GM21576 (cell line): ENCODE measurements around the gene CARD11.

ENCODE experiments used
- ATAC-seq: cut with Tn5 transposase; IDR thresholded peaks from one replicate; pipeline ENCODE4 v1.9.1; 2021; ENCODE audit warnings: mild to moderate bottlenecking, moderate library complexity; ENCODE audit not compliant: unreplicated experiment

Gene CARD11

GRCh38 chr7:2912684-2913439 is 130.8 kb downstream of the CARD11 start:
- ATAC-seq: no peak

DNA sequence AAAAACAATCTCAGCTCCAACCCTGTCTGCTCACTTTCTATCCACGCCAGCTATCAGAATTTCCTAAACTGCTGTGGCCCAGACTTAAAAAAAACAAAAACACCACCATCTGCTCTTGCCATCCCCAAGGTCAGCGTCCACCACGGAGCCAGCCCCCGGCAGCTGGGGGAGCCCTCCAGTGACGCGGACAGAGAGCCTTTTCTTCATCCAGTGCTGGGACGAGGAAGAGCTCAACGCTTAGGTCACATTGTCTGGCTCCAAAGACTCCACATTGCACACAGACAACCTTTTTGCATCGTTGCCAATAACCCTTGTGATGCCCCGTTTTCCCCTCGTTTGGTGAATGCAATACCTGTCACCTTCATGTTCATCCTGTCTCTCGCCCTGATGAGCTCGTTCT is 132.2 kb downstream of the CARD11 start:
- no peak for ATAC-seq

DNA sequence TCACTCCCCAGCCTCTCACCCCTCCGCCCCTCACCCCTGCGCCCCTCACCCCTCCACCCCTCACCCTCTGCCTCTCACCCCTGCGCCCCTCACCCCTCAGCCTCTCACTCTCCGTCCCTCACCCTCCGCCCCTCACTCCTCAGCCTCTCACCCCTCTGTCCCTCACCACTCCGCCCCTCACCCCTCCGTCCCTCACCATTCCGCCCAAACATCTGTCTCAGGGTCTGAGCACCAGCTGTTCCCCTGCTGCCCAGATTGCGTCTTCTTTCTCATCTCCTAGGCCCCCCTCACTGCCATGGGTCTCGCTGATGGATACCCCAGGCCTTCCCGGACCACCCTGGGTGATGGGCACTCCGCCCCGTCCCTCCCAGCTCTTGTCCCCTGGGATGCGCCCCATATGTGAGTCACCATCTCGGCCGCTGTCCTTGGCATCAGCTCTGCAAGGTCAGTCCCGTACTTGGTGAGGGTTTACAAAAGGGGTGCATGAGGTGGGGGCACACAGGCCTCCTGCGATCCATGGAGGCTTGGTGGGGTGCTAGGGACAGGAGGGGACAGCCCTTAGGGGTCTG is 134.1 kb downstream of the CARD11 start:
- ATAC-seq: no peak

- no peak for ATAC-seq
These were observed 134.6 kb downstream of the CARD11 start for GRCh38 chr7:2909043-2909442.

DNA sequence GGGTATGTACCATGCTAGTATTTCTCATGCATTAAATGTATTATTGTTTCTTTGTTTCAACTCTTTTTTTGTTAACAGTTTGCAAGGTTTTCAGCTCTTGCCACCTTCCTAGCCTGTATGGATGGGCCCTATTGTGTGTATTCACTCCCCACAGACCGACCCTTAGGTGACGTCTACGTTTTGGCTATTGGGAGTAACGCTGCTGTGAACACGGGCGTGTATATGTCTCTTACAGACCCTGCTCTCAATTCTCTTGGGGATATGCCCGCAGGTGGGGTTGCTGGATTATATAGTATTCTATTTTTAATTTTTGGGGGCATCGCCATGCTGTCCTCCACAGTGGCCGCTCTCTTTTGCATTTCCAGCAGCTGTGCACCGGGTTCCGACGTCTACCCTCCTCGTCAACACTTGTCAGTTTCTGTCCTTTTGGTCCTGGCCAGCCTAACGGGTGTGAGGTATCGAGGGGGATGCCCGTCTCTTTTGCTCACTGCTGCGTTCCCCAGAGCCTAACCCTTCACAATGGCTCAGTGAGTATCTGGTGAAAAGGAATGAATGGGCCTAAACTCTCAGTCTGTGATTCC is 135.5 kb downstream of the CARD11 start:
- no peak for ATAC-seq

- ATAC-seq: no peak
These were observed 137.3 kb downstream of the CARD11 start for GRCh38 chr7:2906197-2906931.

GRCh38 chr7:2905500-2905899 is 138.2 kb downstream of the CARD11 start:
- ATAC-seq: no peak

DNA sequence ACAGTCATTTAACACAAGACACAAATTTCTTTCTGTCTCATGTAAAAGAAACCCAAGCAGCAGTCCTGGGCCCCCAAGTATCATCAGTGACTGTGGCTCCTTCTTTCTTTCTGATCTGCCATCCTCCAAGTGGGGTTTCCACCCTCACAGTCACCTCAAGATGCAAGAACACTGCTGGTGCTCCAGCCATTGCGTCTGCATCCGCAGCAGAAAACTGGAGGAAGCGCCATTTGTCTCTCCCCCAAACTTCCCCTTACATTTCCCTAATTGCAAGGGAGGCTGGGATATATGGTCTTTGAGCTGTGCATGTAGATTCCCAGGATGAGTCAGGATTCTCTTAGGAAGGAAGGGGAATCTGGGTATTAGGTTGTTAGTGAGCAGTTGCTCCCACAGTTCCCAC is 138.6 kb downstream of the CARD11 start:
- no peak for ATAC-seq

GRCh38 chr7:2904202-2904601 is 139.5 kb downstream of the CARD11 start:
- no peak for ATAC-seq

GRCh38 chr7:2903682-2904162 is 139.9 kb downstream of the CARD11 start:
- ATAC-seq: no peak

DNA sequence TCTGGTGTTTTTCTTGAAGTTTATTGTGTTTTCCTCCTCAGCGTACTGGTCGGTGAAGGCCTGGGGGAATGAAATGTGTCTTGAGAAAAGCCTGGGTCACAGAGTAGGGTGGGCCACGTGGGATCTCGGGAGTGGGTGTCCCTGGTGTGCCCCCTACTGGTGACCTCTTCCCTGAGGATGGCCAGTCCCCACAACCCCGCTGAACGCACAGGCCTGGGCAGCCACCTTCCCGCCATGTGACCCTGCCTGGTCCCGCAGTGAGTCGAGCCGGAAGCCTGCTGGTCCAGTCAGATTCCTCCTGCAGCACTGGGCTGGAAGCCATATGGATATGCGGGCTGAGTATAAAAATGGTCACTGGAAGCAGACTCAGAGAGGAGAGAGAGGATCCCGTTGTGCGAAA is 146.6 kb downstream of the CARD11 start:
- no peak for ATAC-seq

DNA sequence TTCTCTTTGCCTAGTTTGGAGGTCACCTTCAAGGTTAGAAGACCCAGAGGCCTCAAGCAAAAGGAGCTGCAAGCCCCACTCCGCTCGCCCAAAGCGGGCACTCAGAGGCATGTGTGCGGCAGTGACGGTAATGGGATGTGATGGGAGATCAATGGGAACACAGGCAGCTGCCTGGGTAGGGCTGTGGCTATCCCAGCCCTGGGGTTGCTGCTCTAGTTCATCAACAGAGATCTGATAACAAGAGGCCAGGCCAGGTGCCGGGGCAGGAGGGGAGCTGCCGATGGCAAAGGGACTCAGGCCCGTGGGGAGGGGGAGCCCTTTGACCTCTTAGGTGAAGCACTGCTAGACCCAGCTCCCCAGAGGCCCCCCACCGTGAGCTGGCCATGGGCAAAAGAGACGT is 147.5 kb downstream of the CARD11 start:
- ATAC-seq: no peak

DNA sequence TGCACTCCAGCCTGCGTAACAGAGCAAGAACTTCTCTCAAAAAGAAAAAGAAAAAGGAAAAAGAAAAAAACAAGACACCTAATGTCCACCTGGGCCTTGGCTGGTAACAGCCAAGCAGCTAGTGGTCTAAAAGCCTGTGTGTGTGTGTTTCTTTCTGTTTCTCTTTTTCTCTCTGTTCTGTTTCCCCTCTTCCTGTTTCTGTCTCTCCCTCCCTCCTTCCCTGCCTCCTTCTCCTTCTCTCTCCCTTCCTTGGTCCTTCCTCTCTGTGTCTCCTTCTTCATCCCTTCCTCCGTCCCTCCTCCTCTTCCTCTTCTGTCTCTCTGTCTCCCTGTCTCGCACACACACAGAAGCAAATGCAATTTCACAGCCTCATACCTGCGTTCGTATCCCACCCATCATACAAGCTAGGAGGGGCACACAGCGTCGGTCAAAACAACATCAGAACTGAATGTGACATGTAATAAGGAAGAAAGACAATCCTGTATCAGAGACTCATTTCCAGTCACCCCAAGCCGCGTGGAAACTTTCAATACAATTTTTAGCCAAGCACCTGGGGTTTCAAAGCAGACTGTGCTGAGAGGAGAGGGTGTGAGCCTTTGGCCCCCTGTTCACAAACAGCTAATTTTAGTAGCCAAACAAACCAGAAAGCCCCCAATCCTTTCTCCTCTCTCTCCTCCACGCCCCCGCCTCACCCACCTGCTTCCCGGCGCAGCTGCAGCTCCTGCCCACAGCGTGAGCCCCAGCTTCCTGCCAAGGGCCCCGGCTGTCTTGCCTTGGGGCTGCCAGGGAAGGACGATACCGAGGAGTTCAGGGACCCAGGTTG is 149.3 kb downstream of the CARD11 start:
- peak; percentile 73 for ATAC-seq

DNA sequence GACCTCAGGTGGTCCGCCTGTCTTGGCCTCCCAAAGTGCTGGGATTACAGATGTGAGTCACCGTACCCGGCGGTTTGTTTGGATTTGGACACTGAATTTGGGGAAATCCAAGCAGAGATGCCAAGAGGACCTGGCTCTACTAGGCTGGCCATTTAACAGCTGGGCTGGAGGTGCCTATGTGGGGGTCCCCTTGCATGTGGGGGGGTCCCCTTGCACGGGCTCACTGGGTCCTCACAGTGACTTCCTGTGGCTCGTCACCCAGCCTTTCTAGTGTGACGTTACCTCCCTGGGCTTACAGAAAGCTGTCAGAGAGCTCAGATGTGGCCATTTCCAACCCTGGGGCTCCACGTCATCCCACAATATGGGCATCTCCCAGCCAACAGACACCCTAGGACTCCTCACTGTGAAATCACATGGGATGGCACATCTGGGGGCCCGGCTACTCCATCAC is 150.2 kb downstream of the CARD11 start:
- ATAC-seq: no peak

DNA sequence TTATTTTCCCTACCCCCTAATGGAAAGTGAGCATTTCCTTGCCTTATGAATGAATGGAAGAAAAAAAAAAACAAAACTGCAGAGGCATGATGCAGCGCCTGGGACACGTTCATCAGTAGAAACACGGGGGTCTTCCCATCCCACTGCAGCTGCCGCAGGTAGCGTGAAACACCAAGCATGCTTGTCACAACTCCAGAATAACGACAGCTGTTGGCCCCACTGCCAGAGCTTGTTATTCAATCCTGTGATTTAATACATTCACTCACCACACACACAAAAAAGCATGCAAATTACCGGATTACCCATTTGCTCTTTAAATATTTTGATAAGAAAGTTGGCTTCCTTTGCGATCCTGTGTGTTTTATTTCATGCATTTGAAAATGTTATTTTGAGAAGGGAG is 151.1 kb downstream of the CARD11 start:
- no peak for ATAC-seq

- ATAC-seq: no peak
These were observed 155.9 kb downstream of the CARD11 start for GRCh38 chr7:2887816-2888215.

DNA sequence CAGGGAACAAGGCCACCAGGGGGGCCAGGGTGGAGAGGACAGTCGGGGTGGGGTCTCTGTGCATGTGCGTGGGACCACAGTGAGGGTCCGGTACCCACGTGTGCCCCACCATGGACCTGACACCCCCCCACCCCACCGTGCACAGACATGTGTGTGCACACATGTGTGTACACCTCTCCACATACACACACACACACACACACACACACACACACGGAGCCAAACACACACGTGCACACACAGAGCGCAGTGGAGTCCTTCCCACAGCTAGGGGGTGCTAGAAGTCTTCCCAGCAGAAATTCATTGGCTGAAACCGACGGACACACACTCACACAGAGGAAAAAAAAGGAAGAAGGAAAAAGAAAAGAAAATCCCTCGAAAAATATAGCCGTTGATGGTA is 156.8 kb downstream of the CARD11 start:
- ATAC-seq: no peak

DNA sequence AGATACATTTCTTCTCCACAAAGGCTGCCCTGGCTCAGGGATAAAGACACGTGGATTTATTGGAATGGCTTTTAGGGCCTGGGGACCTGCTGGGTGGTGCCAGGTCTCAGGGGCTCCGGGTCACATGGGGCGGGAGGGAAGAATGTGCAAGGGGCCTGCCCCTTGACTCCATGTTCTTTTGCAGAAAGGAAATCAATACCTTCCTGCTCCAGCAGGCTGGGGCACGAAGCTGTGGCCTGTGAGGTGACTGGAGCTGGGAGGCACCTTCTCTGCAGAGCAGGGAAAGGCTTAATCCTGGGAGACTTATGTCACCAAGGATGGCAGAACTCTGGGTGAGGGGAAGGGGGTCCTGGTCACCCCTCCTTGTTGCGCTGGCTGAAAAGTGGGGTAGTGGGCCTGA is 157.3 kb downstream of the CARD11 start:
- no peak for ATAC-seq

GRCh38 chr7:2884161-2884560 is 159.5 kb downstream of the CARD11 start:
- no peak for ATAC-seq

- no peak for ATAC-seq
These were observed 160.6 kb downstream of the CARD11 start for GRCh38 chr7:2883101-2883500.

GRCh38 chr7:2882111-2882510 is 161.6 kb downstream of the CARD11 start:
- no peak for ATAC-seq
